Lung (tissue), 5 donors: ENCODE measurements around the gene ST8SIA2. TPM values are rescaled to one million over a fixed set of nuclear protein-coding genes. Genes with fewer than 3 reads are reported as not detected.

Source experiments
- polyA plus RNA-seq, 2 donors: library from polyadenylated mRNA; stranded (reverse); fragments of 200-250 nt; gene quantifications; one replicate each; pipeline ENCODE4 v1.2.1, GENCODE V29; 2013
- small RNA-seq: library from RNA; depleted of rRNA; stranded (forward); fragments of <200 nt; gene quantifications from one replicate; pipeline ENCODE3, GENCODE V24; 2014; ENCODE audit warnings: low replicate concordance
- total RNA-seq, 2 donors: library from RNA; depleted of rRNA in 1 of 2; stranded (reverse); fragments of >200 nt in 1 of 2; gene quantifications; one replicate each; pipeline ENCODE4 v1.2.1, GENCODE V29; 2014 to 2021
- donor health status: Bipolar disorder and iron deficiency.
- donor health status: healthy.
- donor health status: DM: yes; HTN: yes; CAD: no.

The ST8SIA2 gene
- total and polyA plus RNA-seq, 4 donors, result 1.4 TPM; not detected in 3

Small RNA genes lying within 50 kb of the gene (small RNA-seq; reads per million reads assigned to genes)
- not detected for gene RF01233
